CD4-positive, alpha-beta T cell treated with Interleukin-1 beta for 1 hour (primary cell): ENCODE data around the gene GALNT16.
"Not testable (repeated sequence)": the region's sequence is repeated elsewhere in the genome, so short reads cannot be mapped to it uniquely, and the experiment has no call there.

Source experiments
- DNase-seq, 2 donors: peaks; one replicate each; pipeline ENCODE4 v3.0.0-alpha.2; 2020 to 2022

GALNT16 gene

GRCh38 chr14:69260190-69260860 lies 367 bp downstream of the GALNT16 start:
- DNase-seq = no peak

- DNase-seq = peak; percentile 19 to 22
Observed at GRCh38 chr14:69260861-69261564, 1.1 kb downstream of the GALNT16 start.

- DNase-seq = no peak
Observed at GRCh38 chr14:69261761-69262331, 1.9 kb downstream of the GALNT16 start.

GRCh38 chr14:69262516-69262915 lies 2.6 kb downstream of the GALNT16 start:
- DNase-seq = no peak

- DNase-seq = no peak
Observed at GRCh38 chr14:69263364-69263763, 3.4 kb downstream of the GALNT16 start.

GRCh38 chr14:69263771-69264170 lies 3.8 kb downstream of the GALNT16 start:
- no peak for DNase-seq

GRCh38 chr14:69266572-69267345 lies 6.8 kb downstream of the GALNT16 start:
- DNase-seq = no peak

GRCh38 chr14:69267492-69267891 lies 7.5 kb downstream of the GALNT16 start:
- no peak for DNase-seq

- no peak for DNase-seq
Observed at GRCh38 chr14:69268223-69268622, 8.3 kb downstream of the GALNT16 start.

GRCh38 chr14:69268763-69269162 lies 8.8 kb downstream of the GALNT16 start:
- no peak for DNase-seq

- no peak for DNase-seq
Observed at GRCh38 chr14:69269381-69269780, 9.4 kb downstream of the GALNT16 start.

GRCh38 chr14:69270097-69270496 lies 10.1 kb downstream of the GALNT16 start:
- no peak for DNase-seq

GRCh38 chr14:69270795-69271708 lies 11.1 kb downstream of the GALNT16 start:
- DNase-seq = no peak

GRCh38 chr14:69274321-69274720 lies 14.4 kb downstream of the GALNT16 start:
- DNase-seq = no peak

GRCh38 chr14:69275331-69275730 lies 15.4 kb downstream of the GALNT16 start:
- DNase-seq = no peak

- DNase-seq = not testable (repeated sequence)
Observed at GRCh38 chr14:69277356-69277755, 17.4 kb downstream of the GALNT16 start.

- no peak for DNase-seq
Observed at GRCh38 chr14:69280746-69281291, 20.9 kb downstream of the GALNT16 start.

- DNase-seq = no peak
Observed at GRCh38 chr14:69281450-69282169, 21.7 kb downstream of the GALNT16 start.

- DNase-seq = no peak
Observed at GRCh38 chr14:69282448-69282847, 22.5 kb downstream of the GALNT16 start.

- no peak for DNase-seq
Observed at GRCh38 chr14:69284170-69284569, 24.2 kb downstream of the GALNT16 start.

- DNase-seq = no peak
Observed at GRCh38 chr14:69285661-69286255, 25.8 kb downstream of the GALNT16 start.
